HG03439 (cell line): Measurements from ENCODE around the gene TTC4.

ENCODE experiments used
- ATAC-seq: cut with Tn5 transposase; IDR thresholded peaks from one replicate; pipeline ENCODE4 v1.9.1; 2021; ENCODE audit warnings: mild to moderate bottlenecking, moderate library complexity; ENCODE audit not compliant: unreplicated experiment

TTC4 gene

GRCh38 chr1:54701996-54702395 is 13.7 kb upstream of the TTC4 start:
- ATAC-seq = no peak

- no peak for ATAC-seq
These were observed 12.2 kb upstream of the TTC4 start for GRCh38 chr1:54703471-54703870.

GRCh38 chr1:54705153-54705552 is 10.5 kb upstream of the TTC4 start:
- ATAC-seq = no peak

- no peak for ATAC-seq
These were observed 9.2 kb upstream of the TTC4 start for GRCh38 chr1:54706419-54706818.

GRCh38 chr1:54708385-54708784 is 7.3 kb upstream of the TTC4 start:
- no peak for ATAC-seq

- no peak for ATAC-seq
These were observed 5.9 kb upstream of the TTC4 start for GRCh38 chr1:54709547-54710292.

GRCh38 chr1:54710434-54710833 is 5.2 kb upstream of the TTC4 start:
- ATAC-seq = no peak

GRCh38 chr1:54710841-54711240 is 4.8 kb upstream of the TTC4 start:
- no peak for ATAC-seq

- no peak for ATAC-seq
These were observed 4.1 kb upstream of the TTC4 start for GRCh38 chr1:54711536-54711935.

- no peak for ATAC-seq
These were observed 674 bp upstream of the TTC4 start for GRCh38 chr1:54714881-54715492.

- no peak for ATAC-seq
These were observed 812 bp downstream of the TTC4 start for GRCh38 chr1:54716299-54717047.

- ATAC-seq = no peak
These were observed 6.1 kb downstream of the TTC4 start for GRCh38 chr1:54721719-54722118.

- no peak for ATAC-seq
These were observed 8.3 kb downstream of the TTC4 start for GRCh38 chr1:54723985-54724384.

GRCh38 chr1:54724771-54725170 is 9.1 kb downstream of the TTC4 start:
- ATAC-seq = no peak

- no peak for ATAC-seq
These were observed 12.4 kb downstream of the TTC4 start for GRCh38 chr1:54728027-54728426.

GRCh38 chr1:54736685-54737084 is 21.0 kb downstream of the TTC4 start:
- ATAC-seq = no peak

- ATAC-seq = no peak
These were observed 22.6 kb downstream of the TTC4 start for GRCh38 chr1:54738244-54738643.

GRCh38 chr1:54741531-54741930 is 25.9 kb downstream of the TTC4 start:
- ATAC-seq = no peak

GRCh38 chr1:54742282-54742681 is 26.6 kb downstream of the TTC4 start:
- ATAC-seq = no peak

GRCh38 chr1:54743416-54744226 is 28.0 kb downstream of the TTC4 start:
- no peak for ATAC-seq

- no peak for ATAC-seq
These were observed 29.0 kb downstream of the TTC4 start for GRCh38 chr1:54744696-54745095.
